Duodenal mucosa (tissue), 2 donors: ENCODE results near the gene BARX2.

Source experiments
- H3K27ac ChIP-seq: one replicate; pipeline ENCODE4 v1.7.0; 2013; ENCODE audit warnings: low read depth, low read length
- H3K27me3 ChIP-seq, 2 donors: one replicate each; pipeline ENCODE4 v1.7.0; 2013; ENCODE audit warnings: low read length in 2 of 2, control low read depth in 1 of 2; ENCODE audit not compliant: insufficient read depth in 2 of 2, control insufficient read depth in 1 of 2
- H3K36me3 ChIP-seq, 2 donors: one replicate each; pipeline ENCODE4 v1.7.0; 2013; ENCODE audit warnings: low read length in 2 of 2, control low read depth in 1 of 2; ENCODE audit not compliant: insufficient read depth in 2 of 2, control insufficient read depth in 1 of 2
- H3K4me1 ChIP-seq, 2 donors: one replicate each; pipeline ENCODE4 v1.7.0; 2013; ENCODE audit warnings: low read length in 2 of 2, control low read depth in 1 of 2; ENCODE audit not compliant: insufficient read depth in 2 of 2, control insufficient read depth in 1 of 2
- H3K4me3 ChIP-seq, 2 donors: one replicate each; pipeline ENCODE4 v1.7.0; 2013; ENCODE audit warnings: low read length in 2 of 2, low read depth in 1 of 2
- H3K9ac ChIP-seq, 2 donors: one replicate each; pipeline ENCODE4 v1.7.0; 2013; ENCODE audit warnings: low read length in 2 of 2, low read depth in 1 of 2
- H3K9me3 ChIP-seq, 2 donors: one replicate each; pipeline ENCODE4 v1.7.0; 2013; ENCODE audit warnings: low read length in 2 of 2, control low read depth in 1 of 2; ENCODE audit not compliant: control insufficient read depth in 1 of 2

Gene BARX2

DNA sequence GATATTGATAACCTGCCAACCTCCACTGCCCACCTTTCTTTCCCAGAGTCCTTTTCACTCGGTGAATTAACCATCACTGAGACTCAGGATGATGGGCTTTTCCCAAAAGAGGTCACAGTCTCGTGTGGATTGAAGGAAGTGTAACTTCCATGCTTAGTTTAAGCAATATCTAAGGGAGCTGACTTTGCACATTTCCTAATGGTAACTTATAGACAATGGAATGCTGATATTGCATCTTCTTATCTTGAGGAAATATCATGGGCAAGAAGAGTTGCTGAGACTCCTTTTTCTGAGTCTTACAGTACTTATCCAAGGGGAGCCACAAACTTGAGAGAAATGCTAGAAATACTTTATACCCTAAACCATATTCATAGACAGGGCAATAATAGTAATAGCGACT, 8.8 kb downstream of the BARX2 start:
- Histone ChIP-seq H3K4me3 (no peak overlapping the region), H3K9me3 (no peaks in the 10 kb centered on the region), H3K27me3 (no peaks in the 10 kb centered on the region), H3K36me3 (no peaks in the 10 kb centered on the region), H3K27ac (no peak overlapping the region), H3K4me1 (peaks cover 20 to 53% of the 10 kb centered on the region in 2 donors), H3K9ac (no peak overlapping the region)

DNA sequence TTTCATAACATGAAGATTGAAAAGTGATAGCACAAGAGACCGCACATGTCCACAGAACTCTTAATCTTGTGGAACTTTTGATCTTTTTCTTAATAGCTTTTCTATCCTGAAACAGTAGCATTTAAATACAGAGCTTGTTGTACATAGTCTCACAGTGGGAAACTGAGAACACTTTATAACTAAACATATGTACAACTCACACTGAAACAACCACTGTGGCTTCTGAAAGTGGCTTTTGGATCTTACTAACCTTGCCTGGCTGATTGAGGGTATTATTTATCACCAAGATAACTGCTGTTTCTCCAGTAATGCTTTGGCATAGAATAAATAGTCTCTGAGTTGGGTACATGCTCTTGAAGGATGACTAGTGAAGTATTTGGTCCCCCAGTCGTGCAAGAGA, 10.2 kb downstream of the BARX2 start:
- Histone ChIP-seq H3K4me3 (no peak overlapping the region), H3K9ac (no peak overlapping the region), H3K9me3 (no peaks in the 10 kb centered on the region), H3K4me1 (peaks cover 16 to 52% of the 10 kb centered on the region in 2 donors), H3K36me3 (no peaks in the 10 kb centered on the region), H3K27ac (no peak overlapping the region), H3K27me3 (no peaks in the 10 kb centered on the region)

DNA sequence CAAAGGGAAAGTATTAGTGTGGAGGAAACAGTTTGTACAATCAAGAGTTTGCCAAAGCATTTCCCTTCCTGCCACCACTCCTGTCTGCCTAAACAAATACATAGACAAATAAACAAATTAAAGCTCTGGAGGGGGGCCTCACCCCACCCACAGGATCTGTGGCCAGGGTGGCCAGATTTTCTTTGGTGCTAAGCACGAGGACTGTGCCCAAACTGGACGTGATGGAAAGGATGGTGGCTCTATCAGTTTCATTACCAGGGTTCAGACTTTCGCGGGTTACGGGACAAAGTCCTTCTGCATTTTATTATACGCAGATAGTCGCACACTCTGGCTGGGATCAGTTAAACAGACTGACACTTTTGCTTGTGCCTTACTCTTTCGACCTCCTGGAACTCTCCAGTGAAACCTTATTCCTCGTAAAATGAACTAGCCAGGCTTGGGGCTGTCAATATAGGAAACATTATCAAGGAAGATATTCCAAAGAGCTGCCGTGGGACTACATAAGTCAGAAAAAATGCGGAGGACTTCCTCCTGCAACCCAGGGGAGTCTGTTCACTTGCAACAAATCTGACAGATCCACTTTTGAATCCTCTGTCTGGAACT, 11.2 kb downstream of the BARX2 start:
- peak overlapping the region in 1 of 2 donors; percentile 39 for H3K9ac ChIP-seq

GRCh38 chr11:129387434-129387833, 11.8 kb downstream of the BARX2 start:
- Histone ChIP-seq H3K9ac (peak overlapping the region in 1 of 2 donors; percentile 39), H3K36me3 (no peaks in the 10 kb centered on the region), H3K27me3 (no peaks in the 10 kb centered on the region), H3K4me1 (peaks cover 15 to 56% of the 10 kb centered on the region in 2 donors), H3K27ac (peak overlapping the region; percentile 11), H3K9me3 (no peaks in the 10 kb centered on the region), H3K4me3 (peak overlapping the region; percentile 38 to 51)

More for the DNA sequence above, 11.2 kb downstream of the BARX2 start:
- H3K4me3 ChIP-seq: peak overlapping the region; percentile 38 to 51
- H3K36me3 ChIP-seq: no peaks in the 10 kb centered on the region
- H3K27me3 ChIP-seq: no peaks in the 10 kb centered on the region
- no peaks in the 10 kb centered on the region for H3K9me3 ChIP-seq
- peak overlapping the region; percentile 11 for H3K27ac ChIP-seq
- H3K4me1 ChIP-seq: peaks cover 16 to 53% of the 10 kb centered on the region in 2 donors

- H3K9ac ChIP-seq: no peak overlapping the region
- no peak overlapping the region for H3K27ac ChIP-seq
- H3K9me3 ChIP-seq: no peaks in the 10 kb centered on the region
- no peaks in the 10 kb centered on the region for H3K27me3 ChIP-seq
- peaks cover 4 to 44% of the 10 kb centered on the region in 2 donors for H3K4me1 ChIP-seq
- H3K36me3 ChIP-seq: no peaks in the 10 kb centered on the region
- no peak overlapping the region for H3K4me3 ChIP-seq
These were observed 13.2 kb downstream of the BARX2 start for GRCh38 chr11:129388824-129389223.

GRCh38 chr11:129390303-129390821, 14.7 kb downstream of the BARX2 start:
- Histone ChIP-seq H3K9ac (no peak overlapping the region), H3K9me3 (no peaks in the 10 kb centered on the region), H3K27me3 (no peaks in the 10 kb centered on the region), H3K4me3 (no peak overlapping the region), H3K36me3 (no peaks in the 10 kb centered on the region), H3K4me1 (peaks cover 4 to 38% of the 10 kb centered on the region in 2 donors), H3K27ac (no peak overlapping the region)

- Histone ChIP-seq H3K27me3 (no peaks in the 10 kb centered on the region), H3K4me1 (peaks cover 4 to 30% of the 10 kb centered on the region in 2 donors), H3K27ac (no peak overlapping the region), H3K4me3 (no peak overlapping the region), H3K9me3 (no peaks in the 10 kb centered on the region), H3K9ac (no peak overlapping the region), H3K36me3 (no peaks in the 10 kb centered on the region)
These were observed 15.7 kb downstream of the BARX2 start for GRCh38 chr11:129391360-129391759.

- Histone ChIP-seq H3K27ac (no peak overlapping the region), H3K27me3 (no peaks in the 10 kb centered on the region), H3K9ac (no peak overlapping the region)
These were observed 16.2 kb downstream of the BARX2 start for GRCh38 chr11:129391821-129392220.

DNA sequence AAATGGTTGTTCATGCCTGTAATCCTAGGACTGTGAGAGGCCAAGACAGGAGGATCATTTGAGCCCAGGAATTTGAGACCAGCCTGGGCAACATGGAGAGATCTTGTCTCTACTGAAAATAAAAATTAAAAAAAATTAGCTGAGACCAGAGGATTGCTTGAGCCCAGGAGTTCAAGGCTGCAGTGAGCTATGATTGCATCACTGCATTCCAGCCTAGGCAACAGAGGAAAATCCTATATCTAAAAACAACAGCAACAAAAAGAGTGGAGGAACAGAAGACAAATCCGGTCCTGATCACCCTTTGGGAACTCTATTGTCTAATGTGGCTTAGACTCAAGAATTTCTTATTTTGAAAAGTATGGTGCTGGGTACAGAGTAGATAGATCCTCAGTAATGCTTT, 17.3 kb downstream of the BARX2 start:
- no peak overlapping the region for H3K4me3 ChIP-seq
- H3K4me1 ChIP-seq: peaks cover under 1 to 14% of the 10 kb centered on the region in 2 donors
- H3K9ac ChIP-seq: no peak overlapping the region
- H3K36me3 ChIP-seq: no peaks in the 10 kb centered on the region
- no peaks in the 10 kb centered on the region for H3K27me3 ChIP-seq
- H3K27ac ChIP-seq: no peak overlapping the region
- no peaks in the 10 kb centered on the region for H3K9me3 ChIP-seq

More at GRCh38 chr11:129391821-129392220, 16.2 kb downstream of the BARX2 start:
- H3K9me3 ChIP-seq: no peaks in the 10 kb centered on the region
- peaks cover 4 to 25% of the 10 kb centered on the region in 2 donors for H3K4me1 ChIP-seq
- H3K36me3 ChIP-seq: no peaks in the 10 kb centered on the region
- H3K4me3 ChIP-seq: no peak overlapping the region

DNA sequence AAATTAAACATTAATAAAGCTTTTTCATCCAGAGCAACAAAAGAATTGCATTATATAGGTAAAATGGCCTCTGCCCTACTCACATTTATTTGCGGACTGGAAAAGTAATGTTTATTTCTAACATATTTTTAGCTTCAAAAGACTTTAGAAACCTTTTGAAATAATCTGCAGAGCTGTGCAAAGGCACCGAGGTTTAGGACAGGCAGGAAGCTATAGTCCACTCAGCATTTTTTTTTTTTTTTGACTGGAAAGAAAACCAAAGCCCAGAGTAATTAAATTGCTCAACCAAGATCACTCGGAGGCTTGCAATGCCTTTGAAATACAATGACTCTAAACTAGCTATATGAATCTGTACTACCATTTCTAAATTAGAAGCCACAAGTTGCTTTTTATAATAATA, 19.1 kb downstream of the BARX2 start:
- Histone ChIP-seq H3K9ac (no peak overlapping the region), H3K27ac (no peak overlapping the region), H3K27me3 (no peaks in the 10 kb centered on the region), H3K4me3 (no peak overlapping the region), H3K36me3 (no peaks in the 10 kb centered on the region), H3K9me3 (no peaks in the 10 kb centered on the region), H3K4me1 (peaks cover 3 to 4% of the 10 kb centered on the region in 2 donors)
